SU-DHL-6 (cell line): ENCODE measurements around the gene VCAN.

Experiments used
- H2AFZ ChIP-seq: fragments of 200-600 bp; sonication (generic); 2 replicates; pipeline ENCODE4 v1.6.1; 2014; ENCODE audit warnings: low read depth, mild to moderate bottlenecking, moderate library complexity, mixed read lengths, antibody characterized with exemption, low read length; ENCODE audit not compliant: severe bottlenecking
- H3F3A ChIP-seq: fragments of 200-600 bp; shearing (Covaris generic); 2 replicates; pipeline ENCODE4 v1.6.0; 2016; ENCODE audit warnings: antibody characterized with exemption, mild to moderate bottlenecking; ENCODE audit not compliant: insufficient read depth
- H3K27ac ChIP-seq: fragments of 200-600 bp; sonication (generic); 2 replicates; pipeline ENCODE4 v1.5.1; 2016; ENCODE audit warnings: low read depth, mild to moderate bottlenecking, low read length, moderate library complexity, mixed read lengths
- H3K27me3 ChIP-seq: fragments of 200-600 bp; sonication (generic), shearing (Covaris generic); 2 replicates; pipeline ENCODE4 v1.6.0; 2014; ENCODE audit warnings: mild to moderate bottlenecking, low read length
- H3K36me3 ChIP-seq: fragments of 200-600 bp; sonication (generic); 2 replicates; pipeline ENCODE4 v1.6.1; 2014; ENCODE audit warnings: mild to moderate bottlenecking, low read length, mixed read lengths
- H3K4me2 ChIP-seq: fragments of 300-600, 200-600 bp; shearing (Covaris generic), sonication (generic); 2 replicates; pipeline ENCODE4 v1.6.0; 2014; ENCODE audit warnings: low read length, low read depth, mild to moderate bottlenecking; ENCODE audit not compliant: poor library complexity, severe bottlenecking
- H3K4me3 ChIP-seq: fragments of 200-600 bp; sonication (generic); 2 replicates; pipeline ENCODE4 v1.5.1; 2014; ENCODE audit warnings: antibody characterized with exemption, low read length, mild to moderate bottlenecking, mixed read lengths; ENCODE audit not compliant: insufficient read depth, poor library complexity, severe bottlenecking
- H3K79me2 ChIP-seq: fragments of 200-600 bp; sonication (generic); 2 replicates; pipeline ENCODE4 v1.6.1; 2014; ENCODE audit warnings: mild to moderate bottlenecking, low read length, moderate library complexity; ENCODE audit not compliant: insufficient read depth
- H3K9ac ChIP-seq: fragments of 200-600 bp; sonication (generic); 2 replicates; pipeline ENCODE4 v1.7.0; 2014; ENCODE audit warnings: mild to moderate bottlenecking, low read length
- H3K9me2 ChIP-seq: fragments of 200-600 bp; sonication (generic); replicated peaks from 2 replicates; pipeline ENCODE4 v1.6.1; 2014; ENCODE audit warnings: low read length; ENCODE audit not compliant: insufficient read depth
- H3K9me3 ChIP-seq: fragments of 200-600 bp; sonication (generic); 2 replicates; pipeline ENCODE4 v1.6.1; 2014; ENCODE audit warnings: low read length, mixed read lengths; ENCODE audit not compliant: insufficient read depth
- H4K20me1 ChIP-seq: fragments of 200-600 bp; sonication (generic); 2 replicates; pipeline ENCODE4 v1.6.1; 2014; ENCODE audit warnings: low read depth, mild to moderate bottlenecking, antibody characterized with exemption, low read length, moderate library complexity, mixed read lengths
- CTCF ChIP-seq: fragments of 200-600 bp; sonication (generic); IDR thresholded peaks from one replicate; pipeline ENCODE4 v1.5.1; 2017; ENCODE audit warnings: antibody characterized with exemption, mild to moderate bottlenecking, low read length, moderate library complexity; ENCODE audit not compliant: insufficient read depth, poor library complexity, severe bottlenecking
- EZH2phosphoT487 ChIP-seq: fragments of 200-600 bp; sonication (generic), shearing (Covaris generic); conservative IDR thresholded peaks from 2 replicates; pipeline ENCODE4 v1.6.1; 2018; ENCODE audit warnings: mild to moderate bottlenecking, antibody characterized with exemption, low read length, moderate library complexity, mixed read lengths

VCAN gene

DNA sequence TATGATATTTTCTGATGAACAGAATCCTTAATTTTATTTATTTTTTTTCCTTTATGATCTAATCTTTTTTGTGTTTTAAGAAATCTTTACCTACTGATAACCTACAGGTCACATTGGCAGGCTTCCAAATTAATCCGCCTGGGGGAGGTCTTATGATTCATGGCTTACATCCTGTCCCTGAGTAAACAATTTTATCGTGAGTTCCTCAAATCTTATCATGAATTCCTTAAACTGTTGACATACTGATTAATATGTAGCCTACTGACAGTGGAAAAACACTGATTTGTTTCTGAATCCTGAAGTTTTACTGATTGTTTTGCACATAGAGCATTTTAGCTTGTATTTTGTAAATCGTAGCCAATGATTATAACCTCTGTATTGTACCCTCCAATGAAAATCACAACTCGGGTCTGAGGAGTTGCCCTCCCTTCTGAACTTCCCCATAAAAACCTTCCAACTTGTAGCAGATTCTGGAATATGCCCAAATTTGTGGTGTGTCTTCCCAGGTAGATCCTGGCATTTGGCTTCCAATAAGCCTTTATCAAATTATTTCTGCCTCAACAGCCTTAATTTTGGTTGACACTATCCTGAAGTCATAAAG is 105.6 kb downstream of the VCAN start:
- Histone ChIP-seq H3K36me3 (no peaks in the 10 kb centered on the region), H4K20me1 (no peaks in the 10 kb centered on the region), H2AFZ (no peak overlapping the region), H3K9me3 (no peaks in the 10 kb centered on the region), H3K79me2 (no peaks in the 10 kb centered on the region), H3K27ac (no peak overlapping the region), H3K9ac (no peak overlapping the region), H3F3A (no peaks in the 10 kb centered on the region), H3K9me2 (no peaks in the 10 kb centered on the region; the same call in 1 of the 2 replicates), H3K27me3 (no peaks in the 10 kb centered on the region), H3K4me3 (no peak overlapping the region), H3K4me2 (no peak overlapping the region)
- TF ChIP-seq CTCF (no peak), EZH2phosphoT487 (no peak)

GRCh38 chr5:83583859-83584258 is 112.3 kb downstream of the VCAN start:
- no peak overlapping the region for H3K4me2 ChIP-seq
- H2AFZ ChIP-seq: no peak overlapping the region
- H3K36me3 ChIP-seq: no peaks in the 10 kb centered on the region
- TF ChIP-seq EZH2phosphoT487 (no peak), CTCF (no peak)
- H4K20me1 ChIP-seq: no peaks in the 10 kb centered on the region
- H3K9me2 ChIP-seq: no peaks in the 10 kb centered on the region; the same call in 1 of the 2 replicates
- H3K27me3 ChIP-seq: no peaks in the 10 kb centered on the region
- no peak overlapping the region for H3K9ac ChIP-seq
- no peaks in the 10 kb centered on the region for H3F3A ChIP-seq
- H3K9me3 ChIP-seq: no peaks in the 10 kb centered on the region
- no peak overlapping the region for H3K27ac ChIP-seq
- no peaks in the 10 kb centered on the region for H3K79me2 ChIP-seq
- H3K4me3 ChIP-seq: no peak overlapping the region

DNA sequence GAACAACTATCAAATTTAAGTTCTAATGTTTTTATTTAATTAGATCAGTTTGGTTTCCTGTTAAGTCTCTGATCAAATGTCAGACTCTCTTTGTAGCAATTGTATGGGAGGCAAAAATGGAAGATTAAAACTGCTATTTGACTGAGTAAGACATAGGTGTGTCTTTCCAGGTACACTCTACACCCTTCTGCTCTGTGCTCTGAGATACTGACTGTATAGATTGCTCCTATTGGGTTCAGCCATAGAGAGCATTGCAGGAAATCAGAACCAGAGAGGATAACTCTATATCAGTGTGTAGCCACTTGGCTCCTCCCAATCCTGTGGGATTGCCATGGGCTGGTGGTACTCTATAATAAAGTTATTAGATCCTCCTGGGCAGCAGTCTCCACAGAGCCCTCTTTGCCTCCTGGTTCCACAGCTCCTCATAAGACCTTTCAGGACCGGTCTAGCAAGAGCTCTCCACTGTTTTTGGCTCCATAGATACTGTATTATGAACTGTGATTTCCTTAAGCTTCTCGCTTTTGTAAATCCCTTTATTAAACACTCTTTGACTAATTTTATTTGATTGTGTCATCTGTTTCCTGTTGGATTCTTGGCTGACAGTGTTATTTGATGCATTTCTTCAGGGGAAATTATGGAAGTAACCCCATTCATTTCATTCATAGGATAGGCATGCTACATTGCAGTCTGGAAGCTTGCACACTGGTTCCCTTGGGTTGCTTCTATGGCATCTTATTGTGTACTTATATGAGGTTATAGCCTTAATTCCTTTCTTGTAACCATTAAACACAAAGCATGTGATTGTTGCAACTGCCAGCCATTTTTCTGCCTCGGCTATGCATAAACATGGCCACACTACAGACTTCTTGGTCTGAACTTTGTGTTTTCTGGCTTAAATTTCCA is 115.6 kb downstream of the VCAN start:
- Histone ChIP-seq H3K27me3 (no peaks in the 10 kb centered on the region), H2AFZ (no peak overlapping the region), H3F3A (no peaks in the 10 kb centered on the region), H4K20me1 (no peaks in the 10 kb centered on the region), H3K9me2 (no peaks in the 10 kb centered on the region), H3K4me2 (no peak overlapping the region), H3K4me3 (no peak overlapping the region), H3K9ac (no peak overlapping the region), H3K9me3 (no peaks in the 10 kb centered on the region), H3K27ac (no peak overlapping the region), H3K79me2 (no peaks in the 10 kb centered on the region), H3K36me3 (no peaks in the 10 kb centered on the region)
- TF ChIP-seq CTCF: no peak
- no peak for TF ChIP-seq EZH2phosphoT487
